Gastroesophageal sphincter (tissue), 4 donors: Measurements from ENCODE around the gene NT5M. TPM values are rescaled to one million over a fixed set of nuclear protein-coding genes. Genes with fewer than 3 reads are reported as not detected.

Source experiments
- ATAC-seq: fragments of 150-250 bp; one replicate; pipeline ENCODE4 v1.9.1; 2016; ENCODE audit warnings: mild to moderate bottlenecking, moderate library complexity
- H3K27ac ChIP-seq, 4 donors: fragments of 200-600 bp; sonication (generic) in 3 of 4; 1 replicate in 3 of 4; 2 replicates in 1 of 4; pipeline ENCODE4 v1.5.1; 2016 to 2019
- H3K27me3 ChIP-seq: fragments of 200-600 bp; sonication (generic); one replicate; pipeline ENCODE4 v1.5.1; 2019
- H3K36me3 ChIP-seq, 2 donors: fragments of 200-600 bp; sonication (generic); one replicate each; pipeline ENCODE4 v1.5.1; 2019; ENCODE audit warnings: control low read depth in 1 of 2
- H3K4me1 ChIP-seq, 3 donors: fragments of 200-600 bp; sonication (generic); 1 replicate in 2 of 3; 2 replicates in 1 of 3; pipeline ENCODE4 v1.5.1; 2016 to 2019; ENCODE audit warnings: control low read depth in 2 of 3
- H3K4me3 ChIP-seq, 2 donors: fragments of 200-600 bp; sonication (generic); one replicate each; pipeline ENCODE4 v1.5.1; 2019; ENCODE audit warnings: mild to moderate bottlenecking in 1 of 2, moderate library complexity in 1 of 2
- H3K9me3 ChIP-seq, 3 donors: fragments of 200-600 bp; sonication (generic); one replicate each; pipeline ENCODE4 v1.5.1; 2017 to 2019; ENCODE audit warnings: control low read depth in 2 of 3
- CTCF ChIP-seq, 4 experiments: fragments of 200-600 bp in 2 of 4; fragments of 450-650 bp in 2 of 4; sonication (generic) in 1 of 4; IDR thresholded peaks; one replicate each; pipeline ENCODE4 v1.5.1; 2017 to 2019; ENCODE audit warnings: antibody characterized with exemption in 4 of 4, mild to moderate bottlenecking in 2 of 4, moderate library complexity in 2 of 4
- EP300 ChIP-seq: sonication (generic); formaldehyde crosslinking; IDR thresholded peaks from one replicate; pipeline ENCODE4 v1.6.1; 2017; ENCODE audit warnings: antibody characterized with exemption, mild to moderate bottlenecking
- POLR2A ChIP-seq, 2 donors: fragments of 450-650 bp; IDR thresholded peaks; one replicate each; pipeline ENCODE4 v1.6.1; 2017; ENCODE audit warnings: antibody characterized with exemption in 2 of 2, mild to moderate bottlenecking in 2 of 2, moderate library complexity in 1 of 2
- POLR2AphosphoS5 ChIP-seq: sonication (generic); formaldehyde crosslinking; IDR thresholded peaks from one replicate; pipeline ENCODE4 v1.6.1; 2017; ENCODE audit warnings: antibody characterized with exemption
- WGBS, 2 donors: methylation state at CpG; one replicate each; pipeline ENCODE4 v1.1.5; 2018; ENCODE audit warnings: low coverage in 1 of 2; 5-methylcytosine and 5-hydroxymethylcytosine counted together
- total RNA-seq, 4 donors: library from RNA; depleted of rRNA; stranded (reverse); fragments of >200 nt; gene quantifications; one replicate each; pipeline ENCODE4 v1.1.0, GENCODE V29; 2016

Gene NT5M
- total RNA-seq, 4 donors from 2014 or later: 2.3 to 9.0 (median 4.5) TPM

- 59 to 60% methylated on average over 1 to 5 of the region's 8 CpGs for WGBS, 2 donors
- TF ChIP-seq CTCF (IDR thresholded peaks at IDR 0.05) (no peak), POLR2A (IDR thresholded peaks at IDR 0.05) (no peak), EP300 (no peak), POLR2AphosphoS5 (no peak)
- Histone ChIP-seq H3K27me3 (peaks cover 53% of the 10 kb centered on the region), H3K9me3 (peaks cover 0 to 9% (median 0%) of the 10 kb centered on the region in 3 donors), H3K27ac (peak overlapping the region in 1 of 4 donors; percentile 37), H3K36me3 (no peaks in the 10 kb centered on the region), H3K4me1 (no peaks in the 10 kb centered on the region), H3K4me3 (no peak overlapping the region)
- no peak for ATAC-seq
Observed at GRCh38 chr17:17363638-17364337, 60.6 kb downstream of the NT5M start.

GRCh38 chr17:17364338-17364667 lies 61.1 kb downstream of the NT5M start:
- no peaks in the 10 kb centered on the region for H3K36me3 ChIP-seq
- 23 to 52% methylated on average over 3 to 7 of the region's 11 CpGs for WGBS, 2 donors
- H3K4me3 ChIP-seq: no peak overlapping the region
- H3K27ac ChIP-seq: peak overlapping the region in 1 of 4 donors; percentile 37
- H3K9me3 ChIP-seq: peaks cover 0 to 9% (median 0%) of the 10 kb centered on the region in 3 donors
- TF ChIP-seq EP300: no peak
- TF ChIP-seq POLR2AphosphoS5: no peak
- no peak for TF ChIP-seq CTCF (IDR thresholded peaks at IDR 0.05)
- no peak for TF ChIP-seq POLR2A (IDR thresholded peaks at IDR 0.05)
- ATAC-seq: no peak
- H3K27me3 ChIP-seq: peaks cover 53% of the 10 kb centered on the region
- H3K4me1 ChIP-seq: no peaks in the 10 kb centered on the region

- 86 to 94% methylated on average over 4 to 5 of the region's 12 CpGs for WGBS, 2 donors
- Histone ChIP-seq H3K27me3 (peaks cover 53% of the 10 kb centered on the region), H3K4me1 (no peaks in the 10 kb centered on the region), H3K9me3 (peaks cover 0 to 9% (median 0%) of the 10 kb centered on the region in 3 donors), H3K36me3 (no peaks in the 10 kb centered on the region), H3K4me3 (no peak overlapping the region), H3K27ac (no peak overlapping the region)
- no peak for ATAC-seq
- TF ChIP-seq POLR2A (IDR thresholded peaks at IDR 0.05): no peak
- no peak for TF ChIP-seq CTCF (IDR thresholded peaks at IDR 0.05)
- no peak for TF ChIP-seq POLR2AphosphoS5
- no peak for TF ChIP-seq EP300
Observed at GRCh38 chr17:17365476-17366110, 62.4 kb downstream of the NT5M start.

GRCh38 chr17:17366235-17366634 lies 63.1 kb downstream of the NT5M start:
- ATAC-seq: no peak
- H3K27ac ChIP-seq: no peak overlapping the region
- TF ChIP-seq POLR2A (IDR thresholded peaks at IDR 0.05) (no peak), EP300 (no peak), POLR2AphosphoS5 (no peak), CTCF (IDR thresholded peaks at IDR 0.05) (no peak)
- WGBS, 2 donors: 83 to 100% methylated on average over 1 of the region's 1 CpG
- no peaks in the 10 kb centered on the region for H3K36me3 ChIP-seq
- peaks cover 53% of the 10 kb centered on the region for H3K27me3 ChIP-seq
- no peaks in the 10 kb centered on the region for H3K4me1 ChIP-seq
- no peak overlapping the region for H3K4me3 ChIP-seq
- peaks cover 0 to 9% (median 0%) of the 10 kb centered on the region in 3 donors for H3K9me3 ChIP-seq
